Right lobe of liver (tissue), 4 donors: ENCODE measurements around the gene OR56A3.

Source experiments
- CTCF ChIP-seq, 4 donors: fragments of 200-600 bp in 3 of 4; fragments of 450-650 bp in 1 of 4; IDR thresholded peaks; one replicate each; pipeline versions ENCODE4 v1.5.1 to v1.8.0; 2016 to 2022; ENCODE audit warnings: antibody characterized with exemption in 4 of 4, mild to moderate bottlenecking in 2 of 4
- POLR2A ChIP-seq: fragments of 450-650 bp; IDR thresholded peaks from one replicate; pipeline ENCODE4 v1.6.1; 2017; ENCODE audit warnings: antibody characterized with exemption, mild to moderate bottlenecking
- donor health status: DM: no; HTN: no; CAD: no.
- donor health status: DM: no; HTN: no; CAD: no.
- donor health status: DM: no; HTN: yes; CAD: no.

GRCh38 chr11:5968394-5968793, 26.3 kb downstream of the OR56A3 start, which contains the start of gene OR56A5:
- TF ChIP-seq POLR2A: no peak
- TF ChIP-seq CTCF (IDR thresholded peaks at IDR 0.05): no peak
